GM21576 (cell line): ENCODE measurements around the gene MT1E.
"Not testable (repeated sequence)": the region's sequence is repeated elsewhere in the genome, so short reads cannot be mapped to it uniquely, and the experiment has no call there.

Experiments used
- ATAC-seq: cut with Tn5 transposase; IDR thresholded peaks from one replicate; pipeline ENCODE4 v1.9.1; 2021; ENCODE audit warnings: mild to moderate bottlenecking, moderate library complexity; ENCODE audit not compliant: unreplicated experiment

The MT1E gene

DNA sequence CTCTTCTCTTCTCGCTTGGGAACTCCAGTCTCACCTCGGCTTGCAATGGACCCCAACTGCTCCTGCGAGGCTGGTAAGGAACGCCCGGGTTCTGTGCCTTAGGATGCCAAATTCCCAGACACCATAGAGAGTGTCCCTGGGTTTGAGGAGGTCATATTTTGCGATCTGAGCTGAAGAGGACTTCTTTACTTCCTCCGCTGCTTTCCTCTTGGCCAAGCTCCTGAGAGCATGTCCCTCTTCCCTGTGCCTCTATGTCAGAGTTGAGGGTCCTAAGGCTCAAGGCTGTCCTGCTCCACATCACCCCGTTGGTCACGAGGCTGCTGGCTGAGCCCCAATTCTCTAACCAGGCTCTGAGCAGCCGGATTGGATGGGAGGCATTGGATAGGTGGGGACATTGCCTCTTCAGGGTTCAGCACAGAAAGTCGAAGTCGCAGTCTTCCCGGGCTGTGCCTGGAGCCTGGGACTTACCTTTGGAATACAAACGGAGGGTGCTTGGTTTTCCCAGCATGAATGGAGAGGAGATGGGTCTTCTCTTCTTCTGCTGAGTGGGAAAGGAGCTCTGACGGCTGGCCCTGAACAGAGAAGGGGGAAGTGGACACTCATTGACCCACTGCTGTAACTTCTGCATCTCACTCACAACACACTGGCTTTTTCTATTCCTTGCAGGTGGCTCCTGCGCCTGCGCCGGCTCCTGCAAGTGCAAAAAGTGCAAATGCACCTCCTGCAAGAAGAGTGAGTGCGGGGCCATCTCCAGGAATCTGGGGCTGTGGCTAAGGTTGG is 44.4 kb downstream of the MT1E start:
- no peak for ATAC-seq

DNA sequence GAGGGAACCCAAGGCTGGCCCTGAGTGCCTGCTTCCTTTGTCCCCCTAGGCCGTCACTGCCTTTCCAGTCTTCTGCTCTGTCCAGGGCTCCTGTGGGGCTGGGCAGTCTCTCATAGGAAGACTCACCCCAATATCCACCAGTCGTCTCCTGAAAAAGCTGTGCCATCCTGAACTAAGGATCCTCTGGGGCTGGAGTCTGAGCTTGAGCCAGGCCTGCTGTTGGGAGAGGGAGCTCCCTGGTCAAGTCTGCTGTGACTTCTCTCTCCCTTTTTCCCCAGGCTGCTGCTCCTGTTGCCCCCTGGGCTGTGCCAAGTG is 45.0 kb downstream of the MT1E start:
- no peak for ATAC-seq

DNA sequence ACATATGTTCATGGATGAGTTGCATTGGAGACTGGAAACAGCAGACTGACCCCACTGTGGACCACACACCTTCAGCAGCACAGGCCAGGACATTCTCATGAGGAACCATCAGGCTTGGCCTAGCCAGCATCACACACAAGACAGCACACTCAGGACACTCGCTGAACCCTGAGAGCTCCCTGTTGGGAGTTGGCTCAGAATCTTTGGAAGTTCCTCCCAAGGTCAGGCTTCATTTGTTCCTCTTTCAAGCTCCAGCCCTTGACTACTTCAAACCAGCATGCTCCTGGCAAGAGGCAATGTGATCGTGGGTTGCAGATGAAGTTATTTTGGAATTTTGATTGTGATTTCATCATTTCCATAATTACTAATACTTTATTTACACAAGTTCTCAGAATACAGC is 46.1 kb downstream of the MT1E start:
- ATAC-seq: not testable (repeated sequence)

DNA sequence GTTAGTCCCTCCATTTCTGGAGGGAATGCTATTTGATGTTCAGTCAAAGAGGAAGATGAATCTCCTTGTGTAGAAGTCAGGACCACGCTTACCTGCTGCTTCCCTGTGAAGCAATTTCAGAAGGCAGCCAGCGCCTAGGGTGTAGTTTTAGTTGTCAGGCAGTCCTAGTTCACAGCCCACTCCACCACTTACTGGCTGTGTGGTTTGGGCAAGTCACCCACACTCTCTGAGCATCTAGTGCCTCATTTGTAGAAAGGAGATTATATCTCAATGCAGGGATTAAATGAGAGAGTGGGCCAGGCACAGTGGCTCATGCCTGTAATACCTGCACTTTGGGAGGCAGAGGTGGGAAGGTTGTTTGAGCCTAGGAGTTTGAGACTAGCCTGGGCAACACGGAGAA is 46.6 kb downstream of the MT1E start:
- ATAC-seq: not testable (repeated sequence)

DNA sequence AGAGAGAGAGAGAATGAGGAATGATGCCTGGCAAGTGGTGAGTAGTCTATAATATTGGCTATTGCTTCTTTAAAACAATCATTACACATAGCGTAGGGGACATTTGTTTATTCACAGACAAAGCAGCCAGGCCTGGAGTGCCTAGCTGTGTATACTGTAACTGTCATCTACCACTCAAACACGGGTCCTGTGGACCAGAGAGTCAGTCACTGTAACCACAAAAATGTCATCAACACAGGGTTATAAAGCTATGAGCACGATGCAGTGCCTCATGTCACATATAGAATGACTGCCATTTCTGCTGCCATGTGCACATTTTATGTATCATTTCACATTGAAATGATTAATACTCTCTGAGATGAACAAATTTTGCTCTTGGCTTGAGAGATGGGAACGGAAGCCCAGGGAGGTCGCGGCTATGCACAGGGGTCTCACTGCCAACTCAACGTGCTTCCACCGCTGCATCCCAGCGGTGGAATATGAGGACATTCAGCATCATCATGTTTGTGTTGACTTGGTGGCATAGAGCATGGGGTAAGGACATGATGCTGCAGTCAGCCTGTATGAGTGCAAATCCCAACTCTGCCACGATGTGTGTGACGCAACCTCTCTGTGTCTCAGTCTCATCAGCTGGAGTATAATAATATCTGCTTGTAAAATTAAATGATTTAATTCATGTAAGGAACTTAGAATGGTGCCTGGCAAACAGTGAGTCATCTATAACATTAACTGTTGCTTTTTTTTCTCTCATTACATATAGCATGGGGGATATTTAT is 47.4 kb downstream of the MT1E start:
- ATAC-seq: no peak

DNA sequence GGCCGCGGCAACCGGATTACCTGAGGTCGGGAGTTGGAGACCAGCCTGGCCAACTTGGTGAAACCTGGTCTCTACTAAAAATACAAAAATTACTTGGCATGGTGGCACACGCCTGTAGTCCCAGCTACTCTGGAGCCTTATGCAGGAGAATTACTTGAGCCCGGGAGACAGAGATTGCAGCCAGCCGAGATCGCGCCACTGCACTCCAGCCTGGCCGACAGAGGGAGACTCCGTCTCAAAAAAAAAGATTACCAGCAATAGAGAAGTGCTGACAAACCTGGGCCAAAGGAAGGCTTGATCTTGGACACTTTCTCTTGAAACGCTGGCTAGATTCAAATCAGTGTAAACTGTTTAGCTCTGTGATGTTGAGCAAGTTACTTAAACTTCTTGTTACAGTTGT is 48.3 kb downstream of the MT1E start:
- ATAC-seq: no peak

DNA sequence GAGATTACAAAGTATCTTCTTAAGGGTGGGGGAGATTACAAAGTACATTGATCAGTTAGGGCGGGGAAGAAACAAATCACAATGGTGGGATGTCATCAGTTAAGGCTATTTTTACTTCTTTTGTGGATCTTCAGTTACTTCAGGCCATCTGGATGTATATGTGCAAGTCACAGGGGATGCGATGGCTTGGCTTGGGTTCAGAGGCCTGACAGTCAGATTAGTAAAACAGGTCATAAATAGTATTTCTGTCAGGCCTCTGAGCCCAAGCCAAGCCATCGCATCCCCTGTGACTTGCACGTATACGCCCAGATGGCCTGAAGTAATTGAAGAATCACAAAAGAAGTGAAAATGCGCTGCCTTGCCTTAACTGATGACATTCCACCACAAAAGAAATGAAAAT is 49.0 kb downstream of the MT1E start:
- not testable (repeated sequence) for ATAC-seq

DNA sequence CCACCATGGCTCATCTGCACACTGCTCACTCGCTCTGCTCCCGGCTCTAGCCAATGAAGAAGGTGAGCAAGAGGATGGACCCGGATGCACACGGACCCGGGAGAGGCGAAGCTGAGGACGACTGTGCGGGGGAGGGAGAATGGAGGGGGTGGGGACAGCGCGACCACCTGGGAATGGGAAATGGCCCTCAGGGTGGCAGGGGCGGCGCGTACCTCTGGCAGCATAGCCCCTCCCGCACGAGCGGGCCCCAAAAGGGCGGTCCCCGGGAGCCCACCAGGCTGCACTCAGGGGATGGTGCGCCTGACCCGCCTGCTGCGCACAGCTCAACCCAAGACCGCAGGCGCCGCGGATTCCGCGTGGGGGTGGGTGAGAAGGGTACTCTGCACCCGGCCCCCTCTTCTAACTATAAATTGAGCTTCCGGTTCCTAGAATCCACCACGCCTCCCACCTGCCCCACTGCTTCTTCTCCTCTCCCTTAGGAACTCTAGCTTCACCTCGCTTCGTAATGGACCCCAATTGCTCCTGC is 50.2 kb downstream of the MT1E start:
- no peak for ATAC-seq
